DND-41 (cell line): ENCODE results near the gene CDR2L.

Experiments used
- ATAC-seq: fragments of 200-7000 bp; cut with Tn5 transposase; 3 replicates; pipeline ENCODE4 v1.9.1; 2021; ENCODE audit warnings: low read depth; ENCODE audit not compliant: insufficient read depth
- DNase-seq: peaks from one replicate; pipeline ENCODE4 v3.0.0-alpha.2; 2020
- H2AFZ ChIP-seq: 2 replicates; pipeline ENCODE4 v1.6.0; 2012; ENCODE audit warnings: low read depth, low read length
- H3K27ac ChIP-seq: 2 replicates; pipeline ENCODE4 v1.5.1; 2012; ENCODE audit warnings: low read length, inconsistent platforms
- H3K27me3 ChIP-seq: fragments of 200-600 bp; sonication (generic); 2 replicates; pipeline ENCODE4 v1.6.0; 2012; ENCODE audit warnings: low read length, mild to moderate bottlenecking, inconsistent platforms; ENCODE audit not compliant: insufficient read depth, poor library complexity
- H3K36me3 ChIP-seq: 2 replicates; pipeline ENCODE4 v1.5.1; 2012; ENCODE audit warnings: low read length, inconsistent platforms; ENCODE audit not compliant: insufficient read depth
- H3K4me1 ChIP-seq: 2 replicates; pipeline ENCODE4 v1.5.1; 2012; ENCODE audit warnings: mild to moderate bottlenecking, low read length; ENCODE audit not compliant: insufficient read depth
- H3K4me2 ChIP-seq: 2 replicates; pipeline ENCODE4 v1.6.0; 2012; ENCODE audit warnings: mild to moderate bottlenecking, moderate library complexity, low read length, inconsistent platforms; ENCODE audit not compliant: insufficient read depth
- H3K4me3 ChIP-seq, 2 experiments: fragments of 200-600 bp in 1 of 2; shearing (Covaris generic) in 1 of 2; 2 replicates each; pipeline ENCODE4 v1.5.1; 2012 to 2016; ENCODE audit warnings: inconsistent platforms in 2 of 2, low read length in 2 of 2, mild to moderate bottlenecking in 2 of 2, low read depth in 1 of 2, moderate library complexity in 1 of 2
- H3K79me2 ChIP-seq: 2 replicates; pipeline ENCODE4 v1.6.0; 2012; ENCODE audit warnings: low read length, inconsistent platforms; ENCODE audit not compliant: insufficient read depth
- H3K9ac ChIP-seq: 2 replicates; pipeline ENCODE4 v1.6.0; 2012; ENCODE audit warnings: low read depth, mild to moderate bottlenecking, inconsistent platforms, low read length, moderate library complexity
- H3K9me3 ChIP-seq: 2 replicates; pipeline ENCODE4 v1.5.1; 2012; ENCODE audit warnings: low read length, moderate library complexity, mild to moderate bottlenecking, inconsistent platforms; ENCODE audit not compliant: insufficient read depth, severe bottlenecking
- H4K20me1 ChIP-seq: 2 replicates; pipeline ENCODE4 v1.6.0; 2012; ENCODE audit warnings: low read length; ENCODE audit not compliant: insufficient read depth
- CTCF ChIP-seq: IDR thresholded peaks from 2 replicates; pipeline ENCODE4 v1.5.1; 2012; ENCODE audit warnings: borderline replicate concordance, low read length, moderate library complexity, mild to moderate bottlenecking; ENCODE audit not compliant: poor library complexity, severe bottlenecking; ENCODE audit errors: extremely low read depth
- EZH2 ChIP-seq: IDR thresholded peaks from 3 replicates; pipeline ENCODE4 v1.6.1; 2012; ENCODE audit warnings: borderline replicate concordance, low read depth, mild to moderate bottlenecking, moderate library complexity, low read length, inconsistent platforms; ENCODE audit not compliant: severe bottlenecking

Gene CDR2L

GRCh38 chr17:74960570-74961342 is 26.7 kb upstream of the CDR2L start:
- no peak overlapping the region for H3K4me2 ChIP-seq
- H3K36me3 ChIP-seq = no peaks in the 10 kb centered on the region
- no peak overlapping the region for H3K27ac ChIP-seq
- peaks cover 4% of the 10 kb centered on the region for H3K27me3 ChIP-seq
- TF ChIP-seq CTCF (peak; percentile 9), EZH2 (no peak)
- no peaks in the 10 kb centered on the region for H4K20me1 ChIP-seq
- H3K4me1 ChIP-seq = peaks cover 3% of the 10 kb centered on the region; the same call in 1 of the 2 replicates
- H3K9me3 ChIP-seq = no peaks in the 10 kb centered on the region
- DNase-seq (peak; percentile 34), ATAC-seq (peak; percentile 20; the same call in 2 of the 3 replicates)
- H3K4me3 ChIP-seq = no peak overlapping the region
- H2AFZ ChIP-seq = no peak overlapping the region
- no peaks in the 10 kb centered on the region for H3K79me2 ChIP-seq
- H3K9ac ChIP-seq = no peak overlapping the region

GRCh38 chr17:74961657-74962350 is 25.6 kb upstream of the CDR2L start:
- H3K27me3 ChIP-seq = peaks cover 4% of the 10 kb centered on the region
- DNase-seq (peak; percentile 84), ATAC-seq (peak; percentile 86)
- H3K79me2 ChIP-seq = no peaks in the 10 kb centered on the region
- no peaks in the 10 kb centered on the region for H4K20me1 ChIP-seq
- H2AFZ ChIP-seq = no peak overlapping the region
- H3K4me3 ChIP-seq = no peak overlapping the region
- no peak overlapping the region for H3K9ac ChIP-seq
- peaks cover 3% of the 10 kb centered on the region; the same call in 1 of the 2 replicates for H3K4me1 ChIP-seq
- no peaks in the 10 kb centered on the region for H3K9me3 ChIP-seq
- H3K36me3 ChIP-seq = no peaks in the 10 kb centered on the region
- TF ChIP-seq EZH2 (no peak), CTCF (peak; percentile 83)
- no peak overlapping the region for H3K4me2 ChIP-seq
- no peak overlapping the region for H3K27ac ChIP-seq

GRCh38 chr17:74962622-74963394 is 24.6 kb upstream of the CDR2L start:
- Histone ChIP-seq H2AFZ (no peak overlapping the region), H3K4me2 (no peak overlapping the region), H3K4me3 (no peak overlapping the region), H3K36me3 (no peaks in the 10 kb centered on the region), H4K20me1 (no peaks in the 10 kb centered on the region), H3K27me3 (peaks cover 4% of the 10 kb centered on the region), H3K9ac (no peak overlapping the region), H3K4me1 (peaks cover 3% of the 10 kb centered on the region; the same call in 1 of the 2 replicates), H3K9me3 (no peaks in the 10 kb centered on the region), H3K79me2 (no peaks in the 10 kb centered on the region), H3K27ac (no peak overlapping the region)
- TF ChIP-seq CTCF (no peak), EZH2 (no peak)
- no peak for ATAC-seq
- DNase-seq = no peak
